Activated naive CD8-positive, alpha-beta T cell treated with anti-CD3 and anti-CD28 coated beads for 36 hours (primary cell): ENCODE results near the gene DOCK1. TPM values are rescaled to one million over a fixed set of nuclear protein-coding genes. Genes with fewer than 3 reads are reported as not detected.

Experiments used
- DNase-seq: peaks from one replicate; pipeline ENCODE4 v3.0.0; 2021
- H3K27ac Mint-ChIP-seq: one replicate; pipeline ENCODE4 v1.8.0; 2022; ENCODE audit warnings: mild to moderate bottlenecking, moderate library complexity, mixed read lengths
- H3K27me3 Mint-ChIP-seq: one replicate; pipeline ENCODE4 v1.8.0; 2022; ENCODE audit warnings: mild to moderate bottlenecking, mixed read lengths
- H3K36me3 Mint-ChIP-seq: one replicate; pipeline ENCODE4 v1.8.0; 2021; ENCODE audit warnings: mild to moderate bottlenecking, mixed read lengths
- H3K4me1 Mint-ChIP-seq: one replicate; pipeline ENCODE4 v1.8.0; 2021; ENCODE audit warnings: mixed read lengths
- H3K4me3 Mint-ChIP-seq: one replicate; pipeline ENCODE4 v1.8.0; 2022; ENCODE audit warnings: mild to moderate bottlenecking, moderate library complexity, mixed read lengths
- H3K9me3 Mint-ChIP-seq: one replicate; pipeline ENCODE4 v1.8.0; 2022; ENCODE audit warnings: mixed read lengths
- total RNA-seq, 2 experiments: library from RNA; stranded (reverse); gene quantifications; one replicate each; pipeline ENCODE4 v1.2.3, GENCODE V29; 2021

Gene DOCK1
- total RNA-seq, 2 experiments from 2014 or later: 0.76 to 0.95 TPM

DNA sequence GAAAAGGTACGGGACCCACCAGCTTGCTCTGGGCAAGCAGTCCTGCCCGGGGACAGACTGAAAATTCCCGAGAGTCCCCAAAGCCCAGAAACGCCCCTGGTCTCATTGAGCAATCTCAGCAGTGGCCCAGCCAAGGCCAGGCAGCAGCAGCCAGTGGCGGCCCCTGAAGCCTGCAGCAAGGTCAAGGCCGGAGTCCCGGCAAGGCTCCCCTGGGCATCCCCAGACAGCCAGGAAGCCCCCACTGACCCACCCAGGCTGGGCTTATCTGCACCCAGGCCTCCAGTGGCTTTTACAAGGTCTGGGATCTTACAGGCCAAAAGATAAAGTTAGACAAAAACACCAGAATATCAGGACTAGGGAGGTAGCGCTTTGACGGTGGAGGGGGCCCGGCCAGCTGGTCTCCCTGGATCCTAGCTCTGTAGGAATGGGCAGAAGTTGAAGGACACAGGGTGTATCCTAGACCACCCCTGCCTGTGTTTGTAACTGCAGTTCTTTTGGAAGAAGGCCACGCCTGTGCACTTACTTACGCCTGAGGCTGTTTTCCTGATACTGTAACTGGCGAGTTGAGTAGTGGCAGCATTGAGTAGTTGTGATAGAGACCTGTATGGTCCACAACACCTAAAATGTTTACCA, 513.4 kb downstream of the DOCK1 start:
- Mint-ChIP-seq H3K4me1 (no peaks in the 10 kb centered on the region), H3K27me3 (no peaks in the 10 kb centered on the region), H3K36me3 (no peaks in the 10 kb centered on the region), H3K27ac (no peak overlapping the region), H3K9me3 (no peaks in the 10 kb centered on the region), H3K4me3 (no peak overlapping the region)
- no peak for DNase-seq

DNA sequence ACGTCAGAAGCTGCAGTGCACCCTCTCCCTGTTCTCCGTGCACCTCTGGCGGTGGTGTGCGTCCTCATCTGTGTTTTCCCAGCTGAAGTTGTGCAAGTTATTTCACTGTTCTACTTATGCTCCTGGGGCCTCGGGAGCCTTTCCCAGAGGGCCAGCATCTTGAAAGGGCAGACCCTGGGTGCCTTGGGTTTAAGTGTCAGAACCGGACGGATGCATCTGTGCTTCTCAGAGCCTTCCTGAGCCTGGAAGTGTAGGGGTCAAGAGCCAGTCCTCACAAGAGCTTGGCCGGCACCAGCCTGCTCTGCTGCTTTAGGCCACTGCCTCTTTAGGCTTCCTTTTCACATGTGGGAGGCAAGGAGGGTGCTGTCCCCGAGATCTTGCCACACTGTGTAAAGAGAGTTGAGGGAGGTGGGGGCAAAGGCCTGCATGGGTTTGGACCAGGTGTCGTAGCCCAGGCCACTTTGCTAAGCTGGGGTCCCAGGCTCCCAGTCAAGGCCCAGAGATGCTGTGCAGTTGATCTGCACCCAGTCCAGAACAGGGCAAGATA, 515.0 kb downstream of the DOCK1 start:
- Mint-ChIP-seq H3K4me1 (no peaks in the 10 kb centered on the region), H3K27me3 (no peaks in the 10 kb centered on the region), H3K9me3 (no peaks in the 10 kb centered on the region), H3K27ac (no peak overlapping the region), H3K4me3 (no peak overlapping the region), H3K36me3 (no peaks in the 10 kb centered on the region)
- no peak for DNase-seq

DNA sequence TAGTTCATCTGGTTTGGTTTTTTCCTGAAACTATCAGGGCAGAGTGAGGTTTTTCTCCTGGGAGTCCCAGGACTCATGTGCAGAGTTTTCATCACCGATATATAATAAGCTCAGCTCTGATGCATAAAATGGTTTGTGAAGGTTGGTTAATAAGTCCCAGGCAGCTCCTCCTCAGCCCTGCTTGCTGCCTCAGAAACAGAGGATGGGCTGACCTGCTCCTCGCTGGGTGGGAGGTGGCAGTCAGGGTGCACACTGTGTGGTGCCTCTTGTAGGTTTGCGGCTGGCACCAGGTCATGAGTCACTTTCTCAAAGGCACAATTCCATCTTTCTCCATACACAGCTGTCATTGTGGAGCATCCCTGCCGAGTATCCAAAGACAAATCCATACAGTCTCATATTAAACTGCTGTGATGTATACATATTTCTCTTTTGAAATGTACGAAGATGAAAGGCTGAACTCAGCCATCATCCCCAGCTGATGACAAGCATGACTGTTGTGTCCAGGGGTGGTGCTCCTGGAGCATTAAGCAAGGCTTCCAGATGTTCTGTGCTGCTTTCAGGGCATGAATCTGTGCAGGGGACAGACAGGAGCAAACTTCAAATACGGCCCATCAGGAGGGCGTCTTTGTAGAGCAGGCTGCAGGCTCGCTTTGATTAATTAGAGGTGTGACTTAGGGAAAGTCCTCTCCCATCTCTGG, 518.1 kb downstream of the DOCK1 start:
- no peaks in the 10 kb centered on the region for H3K36me3 Mint-ChIP-seq
- no peak for DNase-seq
- H3K4me3 Mint-ChIP-seq: no peak overlapping the region
- no peaks in the 10 kb centered on the region for H3K9me3 Mint-ChIP-seq
- H3K4me1 Mint-ChIP-seq: no peaks in the 10 kb centered on the region
- no peak overlapping the region for H3K27ac Mint-ChIP-seq
- no peaks in the 10 kb centered on the region for H3K27me3 Mint-ChIP-seq

DNA sequence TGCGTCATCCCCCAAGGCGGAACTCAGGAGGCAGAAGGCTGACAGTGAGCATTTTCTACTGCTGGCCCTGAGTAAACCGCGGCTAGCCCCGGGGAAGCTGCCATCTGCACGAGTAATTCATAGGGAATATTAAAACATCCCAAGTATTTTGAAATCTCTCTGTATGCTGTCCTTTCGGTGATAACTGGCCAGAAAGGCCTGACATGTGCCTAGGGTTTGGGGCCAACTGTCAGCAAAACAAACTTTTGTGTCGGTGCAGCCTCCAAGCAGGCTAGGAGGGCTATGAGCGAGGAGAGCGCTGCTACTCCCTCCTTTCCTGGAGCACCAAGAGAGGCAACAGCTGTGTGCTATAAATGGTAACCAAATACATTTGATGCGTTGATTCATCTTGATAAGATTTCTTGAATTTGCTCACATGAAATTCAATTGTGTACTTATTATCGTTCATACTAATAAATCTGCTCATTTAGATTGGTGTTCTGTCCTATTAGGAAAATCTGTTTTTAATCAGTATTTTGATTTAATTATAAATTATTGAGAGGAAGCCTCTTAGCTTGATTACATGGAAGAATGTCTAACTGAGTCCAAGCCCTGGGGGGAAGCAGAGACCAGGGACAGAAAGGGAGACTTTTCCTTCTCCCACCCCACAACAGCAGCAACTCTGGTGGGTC, 519.5 kb downstream of the DOCK1 start:
- Mint-ChIP-seq H3K27ac (no peak overlapping the region), H3K36me3 (no peaks in the 10 kb centered on the region), H3K4me3 (no peak overlapping the region), H3K27me3 (no peaks in the 10 kb centered on the region), H3K4me1 (no peaks in the 10 kb centered on the region), H3K9me3 (no peaks in the 10 kb centered on the region)
- no peak for DNase-seq

DNA sequence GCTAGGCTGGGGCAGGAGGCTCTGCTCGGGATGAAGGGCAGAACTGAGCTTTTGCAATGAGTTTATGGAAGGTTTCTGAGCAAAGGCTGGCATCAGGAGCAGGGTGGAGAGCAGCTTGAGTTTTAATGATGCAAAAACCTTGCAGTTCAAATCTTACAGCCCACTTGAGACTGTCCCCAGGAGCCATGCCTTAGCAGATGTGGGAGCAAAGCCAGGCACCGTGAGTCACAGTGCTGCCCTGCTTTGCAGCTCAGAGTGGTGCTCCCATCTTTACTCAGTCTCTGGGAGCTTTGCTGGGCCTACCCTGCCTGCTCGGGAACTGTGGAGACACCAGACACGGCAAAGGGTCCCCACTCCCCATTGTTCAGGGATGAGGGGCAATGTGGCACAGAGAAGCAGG, 521.5 kb downstream of the DOCK1 start:
- no peak for DNase-seq
- H3K27ac Mint-ChIP-seq: no peak overlapping the region
- no peak overlapping the region for H3K4me3 Mint-ChIP-seq
- H3K36me3 Mint-ChIP-seq: no peaks in the 10 kb centered on the region
- H3K27me3 Mint-ChIP-seq: no peaks in the 10 kb centered on the region
- H3K4me1 Mint-ChIP-seq: no peaks in the 10 kb centered on the region
- H3K9me3 Mint-ChIP-seq: no peaks in the 10 kb centered on the region

DNA sequence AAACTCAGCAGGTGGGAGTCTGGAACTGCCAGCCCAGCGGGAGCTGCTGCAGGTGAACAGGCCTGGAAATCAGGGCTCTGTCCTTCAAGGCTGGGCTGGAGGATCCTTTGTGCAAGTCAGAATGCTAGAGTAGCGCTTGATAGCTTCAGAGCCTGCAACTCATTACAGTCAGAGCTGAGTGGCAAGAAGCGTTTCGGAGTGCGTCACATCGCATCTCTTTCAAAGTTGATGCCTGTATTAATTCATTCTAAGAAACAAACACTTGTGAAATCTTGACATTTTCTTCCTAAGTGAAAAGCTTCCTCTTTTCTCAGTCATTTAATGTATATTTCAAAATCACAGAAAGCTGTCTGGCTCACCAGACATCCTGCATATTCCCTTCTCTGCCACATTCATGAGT, 522.7 kb downstream of the DOCK1 start:
- H3K4me3 Mint-ChIP-seq: no peak overlapping the region
- H3K27ac Mint-ChIP-seq: no peak overlapping the region

DNA sequence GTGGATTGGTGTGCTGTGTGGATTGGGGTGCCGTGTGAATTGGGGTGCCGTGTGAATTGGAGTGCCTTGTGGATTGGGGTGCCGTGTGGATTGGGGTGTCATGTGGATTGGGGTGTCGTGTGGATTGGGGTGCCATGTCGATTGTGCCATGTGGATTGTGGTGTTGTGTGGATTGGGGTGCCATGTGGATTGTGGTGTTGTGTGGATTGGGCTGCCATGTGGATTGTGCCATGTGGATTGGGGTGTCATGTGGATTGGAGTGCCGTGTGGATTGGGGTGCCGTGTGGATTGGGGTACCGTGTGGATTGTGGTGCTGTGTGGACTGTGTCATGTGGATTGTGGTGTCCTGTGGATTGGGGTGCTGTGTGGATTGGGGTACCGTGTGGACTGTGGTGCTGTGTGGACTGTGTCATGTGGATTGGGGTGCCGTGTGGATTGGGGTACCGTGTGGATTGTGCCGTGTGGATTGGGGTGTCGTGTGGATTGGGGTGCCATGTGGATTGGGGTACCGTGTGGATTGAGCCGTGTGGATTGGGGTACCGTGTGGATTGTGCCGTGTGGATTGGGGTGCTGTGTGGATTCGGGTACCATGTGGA, 523.3 kb downstream of the DOCK1 start:
- DNase-seq: no peak
- Mint-ChIP-seq H3K9me3 (no peaks in the 10 kb centered on the region), H3K27me3 (no peaks in the 10 kb centered on the region), H3K4me3 (no peak overlapping the region), H3K36me3 (no peaks in the 10 kb centered on the region), H3K27ac (no peak overlapping the region), H3K4me1 (no peaks in the 10 kb centered on the region)

More for the DNA sequence above, 522.7 kb downstream of the DOCK1 start:
- H3K36me3 Mint-ChIP-seq: no peaks in the 10 kb centered on the region
- no peaks in the 10 kb centered on the region for H3K9me3 Mint-ChIP-seq
- no peaks in the 10 kb centered on the region for H3K4me1 Mint-ChIP-seq
- no peak for DNase-seq
- H3K27me3 Mint-ChIP-seq: no peaks in the 10 kb centered on the region

DNA sequence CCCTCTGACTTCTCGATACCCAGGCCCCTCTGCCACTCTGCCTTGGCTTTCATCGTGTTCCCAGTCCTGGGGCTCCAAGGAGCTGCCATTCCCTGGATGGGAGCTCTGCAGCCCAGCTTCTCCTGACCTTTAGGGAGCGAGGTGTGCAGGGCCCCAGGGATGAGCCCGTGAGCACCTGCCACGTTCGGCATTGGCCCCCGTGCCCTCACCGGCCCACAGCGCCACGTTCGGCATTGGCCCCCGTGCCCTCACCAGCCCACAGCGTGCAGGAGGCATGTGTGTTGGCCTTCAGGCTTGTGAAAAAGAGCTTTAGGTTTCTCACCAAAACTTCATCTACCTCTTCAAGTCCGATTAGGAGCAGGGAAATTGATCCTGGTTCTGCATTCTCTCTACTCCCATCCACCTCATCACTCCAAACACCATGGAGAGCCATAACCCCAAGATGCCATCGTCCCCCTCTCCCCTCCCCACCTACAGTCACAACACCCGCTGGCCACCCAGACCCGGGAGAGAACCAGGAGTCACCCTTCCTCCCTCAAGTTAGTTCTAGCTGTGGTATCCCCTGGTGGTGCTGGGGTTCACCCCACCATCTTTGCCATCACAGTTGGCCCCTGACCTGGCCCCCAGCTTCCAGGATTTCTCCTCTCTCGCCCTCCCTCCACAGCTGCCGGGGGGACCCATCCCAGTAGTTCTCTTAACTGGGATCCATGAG, 524.5 kb downstream of the DOCK1 start:
- Mint-ChIP-seq H3K9me3 (no peaks in the 10 kb centered on the region), H3K27me3 (no peaks in the 10 kb centered on the region), H3K4me3 (no peak overlapping the region), H3K4me1 (no peaks in the 10 kb centered on the region), H3K36me3 (no peaks in the 10 kb centered on the region), H3K27ac (no peak overlapping the region)
- DNase-seq: no peak

DNA sequence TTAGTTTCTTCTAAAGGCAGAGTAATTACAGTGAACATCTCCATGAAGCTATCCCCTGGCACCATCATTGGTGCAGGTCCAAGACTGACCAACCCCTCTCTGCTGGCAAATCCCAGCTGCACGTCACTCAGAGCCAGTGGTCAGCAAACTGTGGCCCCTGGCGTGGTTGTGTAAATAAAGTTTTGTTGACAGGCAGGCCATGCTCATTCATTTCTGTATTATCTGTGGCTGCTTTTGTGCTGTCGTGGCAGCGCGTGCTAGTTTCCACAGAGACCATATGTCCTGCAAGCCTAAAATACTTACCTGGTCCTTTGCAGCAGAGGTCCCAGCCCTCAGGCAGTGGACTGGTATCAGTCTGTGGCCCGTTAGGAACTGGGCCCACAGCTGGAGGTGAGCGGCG, 526.3 kb downstream of the DOCK1 start:
- no peak overlapping the region for H3K4me3 Mint-ChIP-seq
- H3K4me1 Mint-ChIP-seq: no peaks in the 10 kb centered on the region
- H3K27ac Mint-ChIP-seq: no peak overlapping the region
- no peaks in the 10 kb centered on the region for H3K27me3 Mint-ChIP-seq
- no peaks in the 10 kb centered on the region for H3K36me3 Mint-ChIP-seq
- no peak for DNase-seq
- H3K9me3 Mint-ChIP-seq: no peaks in the 10 kb centered on the region

DNA sequence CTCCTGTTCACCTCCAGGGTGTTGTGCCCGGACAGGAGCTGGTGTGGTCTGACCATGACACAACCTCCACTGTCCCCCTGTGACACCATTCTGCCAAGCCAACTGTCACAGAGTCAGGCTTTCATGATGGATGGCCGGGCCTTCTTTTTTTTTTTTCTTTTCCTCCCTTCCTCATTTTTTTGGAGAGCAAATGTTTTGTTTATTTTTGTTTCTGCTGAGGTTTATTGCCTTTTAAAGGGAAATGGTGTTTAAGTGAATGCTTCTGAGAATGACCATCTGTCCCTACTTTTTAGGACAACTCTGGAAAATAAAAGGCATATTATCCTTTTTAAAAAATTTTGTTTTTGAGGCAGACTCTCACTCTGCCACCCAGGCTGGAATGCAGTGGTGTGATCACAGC, 528.8 kb downstream of the DOCK1 start:
- Mint-ChIP-seq H3K4me1 (no peaks in the 10 kb centered on the region), H3K27ac (no peak overlapping the region), H3K9me3 (no peaks in the 10 kb centered on the region), H3K36me3 (no peaks in the 10 kb centered on the region), H3K4me3 (no peak overlapping the region), H3K27me3 (no peaks in the 10 kb centered on the region)
- no peak for DNase-seq

DNA sequence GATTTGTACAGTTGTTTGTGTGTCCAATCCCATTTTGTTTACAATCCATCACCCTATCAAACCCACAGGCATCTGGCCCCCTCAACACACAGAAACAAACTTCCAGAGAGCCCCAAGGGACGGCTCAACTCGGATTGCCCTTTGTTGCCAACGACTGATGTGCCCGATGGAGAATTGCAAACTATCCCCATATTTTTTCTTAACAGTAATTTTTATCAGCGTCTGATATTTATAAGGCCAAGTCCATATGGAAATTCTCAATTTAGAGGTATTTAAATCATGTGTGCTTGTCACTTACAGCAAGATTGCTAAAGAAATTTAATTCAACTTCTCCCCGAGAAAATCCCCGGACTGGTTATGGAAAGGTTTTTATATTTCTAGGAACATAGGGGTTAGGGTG, 530.0 kb downstream of the DOCK1 start:
- H3K36me3 Mint-ChIP-seq: no peaks in the 10 kb centered on the region

DNA sequence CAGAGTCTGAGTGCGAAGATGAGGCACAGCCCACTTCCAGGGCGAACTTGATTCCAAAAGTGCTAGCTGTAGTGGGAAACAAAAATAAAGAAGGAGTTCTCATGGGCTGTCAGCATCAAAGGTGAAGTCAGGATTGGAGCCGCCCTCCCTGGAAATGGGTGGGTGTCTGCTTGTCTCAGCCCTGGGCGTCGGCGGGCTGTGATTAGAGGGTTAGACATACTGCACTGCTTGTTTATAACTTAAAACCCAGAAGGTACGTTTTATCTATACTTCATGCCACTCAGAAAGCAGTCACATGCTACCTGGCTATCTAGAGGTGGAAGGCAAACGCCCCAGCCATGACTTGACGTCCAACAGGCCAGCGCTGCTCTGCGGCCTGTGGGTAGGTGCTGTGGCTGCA, 535.1 kb downstream of the DOCK1 start:
- H3K4me1 Mint-ChIP-seq: no peaks in the 10 kb centered on the region
- H3K27ac Mint-ChIP-seq: no peak overlapping the region
- no peaks in the 10 kb centered on the region for H3K36me3 Mint-ChIP-seq
- no peak for DNase-seq
- no peaks in the 10 kb centered on the region for H3K9me3 Mint-ChIP-seq
- no peak overlapping the region for H3K4me3 Mint-ChIP-seq
- H3K27me3 Mint-ChIP-seq: no peaks in the 10 kb centered on the region

More for the DNA sequence above, 530.0 kb downstream of the DOCK1 start:
- Mint-ChIP-seq H3K4me1 (no peaks in the 10 kb centered on the region), H3K4me3 (no peak overlapping the region), H3K27me3 (no peaks in the 10 kb centered on the region), H3K27ac (no peak overlapping the region), H3K9me3 (no peaks in the 10 kb centered on the region)
- DNase-seq: no peak

DNA sequence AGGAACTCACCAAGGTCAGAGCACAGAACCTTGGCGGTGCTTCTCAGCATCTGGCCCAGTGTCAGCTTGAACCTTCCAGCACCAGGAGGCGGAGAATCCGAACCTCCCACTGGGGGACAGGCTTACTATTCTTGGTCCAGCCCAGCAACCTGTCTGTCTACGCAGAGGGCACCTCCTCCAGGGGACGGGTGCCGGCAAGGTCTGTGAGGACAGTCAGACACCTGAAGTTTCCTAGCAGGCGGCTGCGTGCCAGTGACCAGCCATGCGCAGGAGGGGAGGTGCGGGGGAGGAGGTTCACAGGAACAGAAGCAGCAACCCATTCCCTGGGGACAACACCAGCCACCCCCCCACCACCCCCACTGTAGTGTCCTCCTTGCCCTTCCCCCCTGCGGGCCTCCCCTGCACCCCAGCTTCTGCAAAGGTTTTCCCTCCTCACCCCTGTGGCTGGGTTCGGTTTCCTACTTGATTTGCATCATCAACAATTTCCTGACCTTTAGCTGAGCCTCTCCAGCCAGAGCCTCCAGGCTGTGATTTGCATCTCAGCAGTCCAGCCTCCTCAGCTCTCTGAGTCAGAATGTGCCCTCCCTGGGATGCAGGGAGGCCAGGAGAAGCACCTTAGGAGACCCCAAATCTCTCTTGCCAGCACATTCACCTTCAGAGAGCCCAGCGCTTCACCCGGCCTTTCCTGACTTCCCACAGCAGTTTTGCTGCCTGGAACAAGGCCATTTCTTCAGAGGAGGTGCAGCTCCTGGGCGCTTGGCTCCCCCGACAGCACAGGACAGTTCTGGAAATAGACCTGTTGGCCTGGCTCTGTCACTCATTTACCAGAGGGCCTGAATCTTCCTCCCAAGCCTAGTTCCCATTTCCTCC, 536.4 kb downstream of the DOCK1 start:
- H3K27ac Mint-ChIP-seq: no peak overlapping the region
- no peaks in the 10 kb centered on the region for H3K9me3 Mint-ChIP-seq
- no peaks in the 10 kb centered on the region for H3K4me1 Mint-ChIP-seq
- DNase-seq: no peak
- H3K36me3 Mint-ChIP-seq: no peaks in the 10 kb centered on the region
- no peaks in the 10 kb centered on the region for H3K27me3 Mint-ChIP-seq
- no peak overlapping the region for H3K4me3 Mint-ChIP-seq

DNA sequence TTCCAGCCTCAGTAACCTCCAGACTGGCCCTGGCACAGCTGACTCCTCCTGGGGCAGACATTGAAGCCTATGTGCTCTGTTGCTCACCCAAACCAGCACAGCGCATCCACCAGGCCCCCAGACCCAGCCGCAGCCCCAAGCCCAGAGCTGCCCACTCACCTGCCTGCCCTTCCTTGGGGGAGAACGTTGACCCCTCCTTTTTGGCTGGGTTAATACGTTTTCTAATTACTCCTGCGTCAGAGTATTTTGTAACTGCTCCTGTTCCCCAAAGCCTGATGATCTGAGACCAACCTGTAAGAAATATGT, 536.9 kb downstream of the DOCK1 start:
- Mint-ChIP-seq H3K27ac (no peak overlapping the region), H3K9me3 (no peaks in the 10 kb centered on the region), H3K4me1 (no peaks in the 10 kb centered on the region), H3K27me3 (no peaks in the 10 kb centered on the region), H3K4me3 (no peak overlapping the region), H3K36me3 (no peaks in the 10 kb centered on the region)
- DNase-seq: no peak
